MG63 (cell line): ENCODE data around the gene CPN2. TPM values are rescaled to one million over a fixed set of nuclear protein-coding genes. Genes with fewer than 3 reads are reported as not detected.

Experiments
- DNase-seq: peaks from one replicate; pipeline ENCODE4 v3.0.0-alpha.2; 2020
- H3K27me3 ChIP-seq: fragments of 250-450 bp; sonication (Bioruptor Pico); 2 replicates; pipeline ENCODE4 v1.5.1; 2020; ENCODE audit warnings: mild to moderate bottlenecking, moderate library complexity
- H3K36me3 ChIP-seq: fragments of 250-450 bp; sonication (Bioruptor Pico); 2 replicates; pipeline ENCODE4 v1.5.1; 2020; ENCODE audit warnings: mild to moderate bottlenecking, moderate library complexity
- H3K4me3 ChIP-seq: fragments of 250-450 bp; sonication (Bioruptor Pico); 2 replicates; pipeline ENCODE4 v1.5.1; 2020; ENCODE audit warnings: mild to moderate bottlenecking, moderate library complexity
- H3K9me3 ChIP-seq: fragments of 250-450 bp; sonication (Bioruptor Pico); 2 replicates; pipeline ENCODE4 v1.5.1; 2020; ENCODE audit warnings: mild to moderate bottlenecking, moderate library complexity
- total RNA-seq: library from RNA; depleted of rRNA; stranded (reverse); fragments of >200 nt; shearing (Covaris generic); gene quantifications from 2 replicates; pipeline ENCODE4 v1.2.3, GENCODE V29; 2014; ENCODE audit warnings: low replicate concordance

Gene CPN2
- total RNA-seq, 1 experiment from 2014 or later: not detected

- Histone ChIP-seq H3K27me3 (no peaks in the 10 kb centered on the region), H3K9me3 (no peaks in the 10 kb centered on the region), H3K4me3 (no peak overlapping the region), H3K36me3 (no peaks in the 10 kb centered on the region)
- DNase-seq: no peak
Measured at GRCh38 chr3:194343561-194343893, 7.6 kb downstream of the CPN2 start.

- no peak for DNase-seq
- Histone ChIP-seq H3K9me3 (no peaks in the 10 kb centered on the region), H3K27me3 (no peaks in the 10 kb centered on the region), H3K4me3 (no peak overlapping the region), H3K36me3 (no peaks in the 10 kb centered on the region)
Measured at GRCh38 chr3:194342861-194343560, 8.1 kb downstream of the CPN2 start.

GRCh38 chr3:194340757-194341400, 10.2 kb downstream of the CPN2 start:
- Histone ChIP-seq H3K27me3 (no peaks in the 10 kb centered on the region), H3K4me3 (no peak overlapping the region)

GRCh38 chr3:194339840-194340239, 11.3 kb downstream of the CPN2 start:
- no peak overlapping the region for H3K4me3 ChIP-seq
- DNase-seq: no peak
- H3K9me3 ChIP-seq: no peaks in the 10 kb centered on the region
- no peaks in the 10 kb centered on the region for H3K27me3 ChIP-seq
- no peaks in the 10 kb centered on the region for H3K36me3 ChIP-seq

More at GRCh38 chr3:194340757-194341400, 10.2 kb downstream of the CPN2 start:
- DNase-seq: no peak
- Histone ChIP-seq H3K9me3 (no peaks in the 10 kb centered on the region), H3K36me3 (no peaks in the 10 kb centered on the region)

- DNase-seq: no peak
- H3K9me3 ChIP-seq: no peaks in the 10 kb centered on the region
Measured at GRCh38 chr3:194339356-194339755, 11.8 kb downstream of the CPN2 start.

GRCh38 chr3:194337965-194338753, 13.0 kb downstream of the CPN2 start:
- Histone ChIP-seq H3K36me3 (no peaks in the 10 kb centered on the region), H3K4me3 (no peak overlapping the region), H3K27me3 (no peaks in the 10 kb centered on the region), H3K9me3 (no peaks in the 10 kb centered on the region)
- DNase-seq: no peak

More at GRCh38 chr3:194339356-194339755, 11.8 kb downstream of the CPN2 start:
- Histone ChIP-seq H3K27me3 (no peaks in the 10 kb centered on the region), H3K4me3 (no peak overlapping the region), H3K36me3 (no peaks in the 10 kb centered on the region)

GRCh38 chr3:194336601-194337355, 14.3 kb downstream of the CPN2 start:
- no peaks in the 10 kb centered on the region for H3K27me3 ChIP-seq
- DNase-seq: no peak
- no peaks in the 10 kb centered on the region for H3K36me3 ChIP-seq
- no peaks in the 10 kb centered on the region for H3K9me3 ChIP-seq
- H3K4me3 ChIP-seq: no peak overlapping the region

GRCh38 chr3:194333981-194334320, 17.2 kb downstream of the CPN2 start:
- DNase-seq: no peak
- no peaks in the 10 kb centered on the region; the same call in 1 of the 2 replicates for H3K27me3 ChIP-seq
- H3K36me3 ChIP-seq: no peaks in the 10 kb centered on the region
- no peaks in the 10 kb centered on the region for H3K9me3 ChIP-seq
- H3K4me3 ChIP-seq: peak overlapping the region; percentile 50

- Histone ChIP-seq H3K27me3 (no peaks in the 10 kb centered on the region; the same call in 1 of the 2 replicates), H3K9me3 (no peaks in the 10 kb centered on the region), H3K36me3 (no peaks in the 10 kb centered on the region), H3K4me3 (peak overlapping the region; percentile 50)
- DNase-seq: peak; percentile 88
Measured at GRCh38 chr3:194333212-194333980, 17.7 kb downstream of the CPN2 start.

- Histone ChIP-seq H3K36me3 (no peaks in the 10 kb centered on the region), H3K27me3 (no peaks in the 10 kb centered on the region; the same call in 1 of the 2 replicates), H3K4me3 (no peak overlapping the region), H3K9me3 (no peaks in the 10 kb centered on the region)
- DNase-seq: no peak
Measured at GRCh38 chr3:194332858-194333211, 18.3 kb downstream of the CPN2 start.

GRCh38 chr3:194330579-194330978, 20.5 kb downstream of the CPN2 start:
- no peak overlapping the region for H3K4me3 ChIP-seq
- no peaks in the 10 kb centered on the region; the same call in 1 of the 2 replicates for H3K27me3 ChIP-seq
- DNase-seq: peak; percentile 79
- H3K36me3 ChIP-seq: no peaks in the 10 kb centered on the region
- H3K9me3 ChIP-seq: 0 out of 2 replicates have a peak, but pooled peaks cover 2% of the 10 kb centered on the region

- no peak for DNase-seq
- H3K27me3 ChIP-seq: no peaks in the 10 kb centered on the region; the same call in 1 of the 2 replicates
Measured at GRCh38 chr3:194330160-194330559, 21.0 kb downstream of the CPN2 start.

GRCh38 chr3:194329583-194329965, 21.6 kb downstream of the CPN2 start:
- H3K27me3 ChIP-seq: no peaks in the 10 kb centered on the region; the same call in 1 of the 2 replicates
- 0 out of 2 replicates have a peak, but pooled peaks cover 2% of the 10 kb centered on the region for H3K9me3 ChIP-seq

More at GRCh38 chr3:194330160-194330559, 21.0 kb downstream of the CPN2 start:
- H3K9me3 ChIP-seq: 0 out of 2 replicates have a peak, but pooled peaks cover 2% of the 10 kb centered on the region
- H3K4me3 ChIP-seq: no peak overlapping the region
- H3K36me3 ChIP-seq: no peaks in the 10 kb centered on the region

GRCh38 chr3:194328942-194329582, 22.1 kb downstream of the CPN2 start:
- no peaks in the 10 kb centered on the region for H3K36me3 ChIP-seq
- no peak overlapping the region for H3K4me3 ChIP-seq
- DNase-seq: no peak
- H3K9me3 ChIP-seq: 0 out of 2 replicates have a peak, but pooled peaks cover 2% of the 10 kb centered on the region
- no peaks in the 10 kb centered on the region; the same call in 1 of the 2 replicates for H3K27me3 ChIP-seq

More at GRCh38 chr3:194329583-194329965, 21.6 kb downstream of the CPN2 start:
- Histone ChIP-seq H3K36me3 (no peaks in the 10 kb centered on the region), H3K4me3 (no peak overlapping the region)
- no peak for DNase-seq

- H3K4me3 ChIP-seq: no peak overlapping the region
- DNase-seq: peak; percentile 83
- no peaks in the 10 kb centered on the region; the same call in 1 of the 2 replicates for H3K27me3 ChIP-seq
- no peaks in the 10 kb centered on the region for H3K36me3 ChIP-seq
- H3K9me3 ChIP-seq: 0 out of 2 replicates have a peak, but pooled peaks cover 2% of the 10 kb centered on the region
Measured at GRCh38 chr3:194328053-194328657, 23.0 kb downstream of the CPN2 start.
